HUDEP-2 (cell line): ENCODE results near the gene LHFPL4.
"Not testable (repeated sequence)": the region's sequence is repeated elsewhere in the genome, so short reads cannot be mapped to it uniquely, and the experiment has no call there.

Experiments
- DNase-seq, 76 experiments: peaks; one replicate each; lab custom pipeline; 2025; ENCODE audit not compliant: unreplicated experiment in 76 of 76; lab: John Stamatoyannopoulos, UW

LHFPL4 gene

GRCh38 chr3:9548991-9549390, 4.6 kb downstream of the LHFPL4 start:
- no peak for DNase-seq

GRCh38 chr3:9542182-9542581, 11.4 kb downstream of the LHFPL4 start:
- DNase-seq, result no peak

GRCh38 chr3:9536212-9536611, 17.4 kb downstream of the LHFPL4 start:
- no peak for DNase-seq

- no peak for DNase-seq
These were observed 19.2 kb downstream of the LHFPL4 start for GRCh38 chr3:9534429-9534828.

- DNase-seq, result no peak
These were observed 28.5 kb downstream of the LHFPL4 start for GRCh38 chr3:9525078-9525477.

- no peak for DNase-seq
These were observed 38.7 kb downstream of the LHFPL4 start for GRCh38 chr3:9514956-9515355.

GRCh38 chr3:9514306-9514705, 39.3 kb downstream of the LHFPL4 start:
- DNase-seq, result no peak

- DNase-seq, result no peak
These were observed 41.1 kb downstream of the LHFPL4 start for GRCh38 chr3:9512456-9513045.

- DNase-seq, result no peak
These were observed 44.8 kb downstream of the LHFPL4 start for GRCh38 chr3:9508781-9509180.

- DNase-seq, result no peak
These were observed 45.7 kb downstream of the LHFPL4 start for GRCh38 chr3:9507586-9508578.

GRCh38 chr3:9503283-9503682, 50.3 kb downstream of the LHFPL4 start:
- peak in 59 of 76 experiments; percentile 1 to 75 (median 36) for DNase-seq

GRCh38 chr3:9501226-9501625, 52.4 kb downstream of the LHFPL4 start:
- no peak for DNase-seq

GRCh38 chr3:9500108-9501050, 53.2 kb downstream of the LHFPL4 start:
- DNase-seq, result peak in 66 of 76 experiments; percentile 4 to 81 (median 52)

- DNase-seq, result no peak
These were observed 54.0 kb downstream of the LHFPL4 start for GRCh38 chr3:9499455-9500107.

GRCh38 chr3:9498781-9499180, 54.8 kb downstream of the LHFPL4 start:
- DNase-seq, result no peak

GRCh38 chr3:9497821-9498565, 55.6 kb downstream of the LHFPL4 start:
- DNase-seq, result no peak

GRCh38 chr3:9496893-9497292, 56.7 kb downstream of the LHFPL4 start:
- no peak for DNase-seq

GRCh38 chr3:9494036-9494435, 59.6 kb downstream of the LHFPL4 start:
- DNase-seq, result not testable (repeated sequence)

- DNase-seq, result no peak
These were observed 62.1 kb downstream of the LHFPL4 start for GRCh38 chr3:9491506-9491905.

GRCh38 chr3:9485248-9485647, 68.4 kb downstream of the LHFPL4 start:
- no peak for DNase-seq
